Embryonic facial prominence (tissue), 1 donor: ENCODE data around the gene TFF2.

Experiments
- DNase-seq: peaks from one replicate; pipeline ENCODE4 v3.0.0-alpha.2; 2016; ENCODE audit errors: extremely low spot score

TFF2 gene

GRCh38 chr21:42305707-42306147, 45.1 kb downstream of the TFF2 start:
- DNase-seq, result no peak

- DNase-seq, result no peak
Observed at GRCh38 chr21:42304556-42305454, 46.0 kb downstream of the TFF2 start.

GRCh38 chr21:42303443-42303842, 47.4 kb downstream of the TFF2 start:
- DNase-seq, result no peak

GRCh38 chr21:42302794-42303193, 48.0 kb downstream of the TFF2 start:
- DNase-seq, result no peak

GRCh38 chr21:42302076-42302650, 48.6 kb downstream of the TFF2 start:
- no peak for DNase-seq

- no peak for DNase-seq
Observed at GRCh38 chr21:42301371-42302075, 49.3 kb downstream of the TFF2 start.

- no peak for DNase-seq
Observed at GRCh38 chr21:42300956-42301355, 49.8 kb downstream of the TFF2 start.

- no peak for DNase-seq
Observed at GRCh38 chr21:42300045-42300583, 50.7 kb downstream of the TFF2 start.

- DNase-seq, result no peak
Observed at GRCh38 chr21:42299324-42300044, 51.3 kb downstream of the TFF2 start.

- DNase-seq, result no peak
Observed at GRCh38 chr21:42298657-42299056, 52.1 kb downstream of the TFF2 start.

GRCh38 chr21:42298237-42298636, 52.6 kb downstream of the TFF2 start:
- DNase-seq, result no peak

GRCh38 chr21:42297377-42297776, 53.4 kb downstream of the TFF2 start:
- DNase-seq, result no peak

- no peak for DNase-seq
Observed at GRCh38 chr21:42296501-42296900, 54.3 kb downstream of the TFF2 start.
